C4-2B (cell line): Measurements from ENCODE around the gene GSPT1.
"Not testable (repeated sequence)": the region's sequence is repeated elsewhere in the genome, so short reads cannot be mapped to it uniquely, and the experiment has no call there.

Experiments used
- H3K27ac ChIP-seq: fragments of 450-650 bp; 2 replicates; pipeline ENCODE4 v1.5.1; 2017
- CTCF ChIP-seq: fragments of 450-650 bp; conservative IDR thresholded peaks from 2 replicates; pipeline ENCODE4 v1.5.1; 2017; ENCODE audit warnings: mild to moderate bottlenecking
- ZFX ChIP-seq: fragments of 450-650 bp; IDR thresholded peaks from 2 replicates; pipeline ENCODE4 v1.6.1; 2017

Gene GSPT1

GRCh38 chr16:11955713-11956123 lies 40.0 kb upstream of the GSPT1 start:
- TF ChIP-seq CTCF (no peak), ZFX (no peak)
- H3K27ac ChIP-seq: no peak overlapping the region

- not testable (repeated sequence) for H3K27ac ChIP-seq
These were observed 37.8 kb upstream of the GSPT1 start for GRCh38 chr16:11953576-11953975.

GRCh38 chr16:11950388-11950787 lies 34.6 kb upstream of the GSPT1 start:
- H3K27ac ChIP-seq: no peak overlapping the region
- TF ChIP-seq ZFX (no peak), CTCF (no peak)

GRCh38 chr16:11949527-11949926 lies 33.8 kb upstream of the GSPT1 start:
- H3K27ac ChIP-seq: no peak overlapping the region
- peak; percentile 63 for TF ChIP-seq CTCF
- TF ChIP-seq ZFX: no peak

GRCh38 chr16:11948819-11949218 lies 33.1 kb upstream of the GSPT1 start:
- no peak overlapping the region for H3K27ac ChIP-seq
- TF ChIP-seq ZFX (no peak), CTCF (no peak)

GRCh38 chr16:11946433-11946832 lies 30.7 kb upstream of the GSPT1 start:
- TF ChIP-seq ZFX (no peak), CTCF (no peak)
- H3K27ac ChIP-seq: no peak overlapping the region

GRCh38 chr16:11941945-11942344 lies 26.2 kb upstream of the GSPT1 start, which contains the start of gene NPIPB2:
Gene NPIPB2 (minus strand): TSS chr16:11942045. CDS start chr16:11942045, 0 bp downstream.
- not testable (repeated sequence) for H3K27ac ChIP-seq

- H3K27ac ChIP-seq: not testable (repeated sequence)
These were observed 11.6 kb upstream of the GSPT1 start for GRCh38 chr16:11927350-11927749.

- H3K27ac ChIP-seq: not testable (repeated sequence)
These were observed 8.3 kb upstream of the GSPT1 start for GRCh38 chr16:11924046-11924445.

GRCh38 chr16:11916524-11917285 lies 949 bp upstream of the GSPT1 start:
- TF ChIP-seq ZFX: no peak
- TF ChIP-seq CTCF: no peak
- peak overlapping the region; percentile 93 for H3K27ac ChIP-seq
